Thyroid gland (tissue), 4 donors: ENCODE data around the gene TAOK3.

Experiments used
- POLR2A ChIP-seq, 2 donors: fragments of 450-650 bp; IDR thresholded peaks; one replicate each; pipeline ENCODE4 v1.6.1; 2017; ENCODE audit warnings: antibody characterized with exemption in 2 of 2, mild to moderate bottlenecking in 2 of 2, moderate library complexity in 1 of 2
- TF ChIP-seq, protein P1 (sequence below), 6 experiments: fragments of 200-600 bp in 3 of 6; fragments of 450-650 bp in 3 of 6; sonication (generic) in 3 of 6; IDR thresholded peaks; one replicate each; pipeline ENCODE4 v1.5.1; 2016 to 2019; ENCODE audit warnings: antibody characterized with exemption in 6 of 6, mild to moderate bottlenecking in 2 of 6, inconsistent platforms in 1 of 6, moderate library complexity in 1 of 6

GRCh38 chr12:118361092-118361404, 11.7 kb downstream of the TAOK3 start:
- TF ChIP-seq, protein P1, sequence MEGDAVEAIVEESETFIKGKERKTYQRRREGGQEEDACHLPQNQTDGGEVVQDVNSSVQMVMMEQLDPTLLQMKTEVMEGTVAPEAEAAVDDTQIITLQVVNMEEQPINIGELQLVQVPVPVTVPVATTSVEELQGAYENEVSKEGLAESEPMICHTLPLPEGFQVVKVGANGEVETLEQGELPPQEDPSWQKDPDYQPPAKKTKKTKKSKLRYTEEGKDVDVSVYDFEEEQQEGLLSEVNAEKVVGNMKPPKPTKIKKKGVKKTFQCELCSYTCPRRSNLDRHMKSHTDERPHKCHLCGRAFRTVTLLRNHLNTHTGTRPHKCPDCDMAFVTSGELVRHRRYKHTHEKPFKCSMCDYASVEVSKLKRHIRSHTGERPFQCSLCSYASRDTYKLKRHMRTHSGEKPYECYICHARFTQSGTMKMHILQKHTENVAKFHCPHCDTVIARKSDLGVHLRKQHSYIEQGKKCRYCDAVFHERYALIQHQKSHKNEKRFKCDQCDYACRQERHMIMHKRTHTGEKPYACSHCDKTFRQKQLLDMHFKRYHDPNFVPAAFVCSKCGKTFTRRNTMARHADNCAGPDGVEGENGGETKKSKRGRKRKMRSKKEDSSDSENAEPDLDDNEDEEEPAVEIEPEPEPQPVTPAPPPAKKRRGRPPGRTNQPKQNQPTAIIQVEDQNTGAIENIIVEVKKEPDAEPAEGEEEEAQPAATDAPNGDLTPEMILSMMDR (IDR thresholded peaks at IDR 0.05), result no peak
- no peak for TF ChIP-seq POLR2A (IDR thresholded peaks at IDR 0.05)
